HEK293 (cell line): ENCODE data around the gene ELL3.

Source experiments
- EGR2 ChIP-seq: fragments of 450-650 bp; formaldehyde crosslinking; IDR thresholded peaks from 2 replicates; pipeline ENCODE4 v1.5.1; 2016; ENCODE audit warnings: low read depth, missing biosample characterization, missing genetic modification characterization
- HOXD13 ChIP-seq: sonication (generic); formaldehyde crosslinking; IDR thresholded peaks from 2 replicates; pipeline ENCODE4 v1.8.0; 2022; ENCODE audit warnings: missing genetic modification reagents, borderline replicate concordance
- KLF9 ChIP-seq: fragments of 450-650 bp; formaldehyde crosslinking; IDR thresholded peaks from 2 replicates; pipeline ENCODE4 v1.5.1; 2016; ENCODE audit warnings: missing biosample characterization, missing genetic modification characterization, low read depth
- ZEB2 ChIP-seq: fragments of 450-650 bp; formaldehyde crosslinking; IDR thresholded peaks from 2 replicates; pipeline ENCODE4 v1.5.1; 2016; ENCODE audit warnings: missing biosample characterization, missing genetic modification characterization
- ZNF146 ChIP-seq: fragments of 450-650 bp; formaldehyde crosslinking; IDR thresholded peaks from 2 replicates; pipeline ENCODE4 v1.5.1; 2016; ENCODE audit warnings: missing biosample characterization, missing genetic modification characterization
- ZNF335 ChIP-seq: fragments of 450-650 bp; formaldehyde crosslinking; conservative IDR thresholded peaks from 2 replicates; pipeline ENCODE4 v1.5.1; 2016; ENCODE audit warnings: missing biosample characterization, missing genetic modification characterization
- ZNF510 ChIP-seq: fragments of 450-650 bp; formaldehyde crosslinking; IDR thresholded peaks from 2 replicates; pipeline ENCODE4 v1.5.1; 2018; ENCODE audit warnings: mild to moderate bottlenecking, missing genetic modification characterization, missing biosample characterization; ENCODE audit not compliant: insufficient replicate concordance
- ZNF548 ChIP-seq: fragments of 450-650 bp; formaldehyde crosslinking; IDR thresholded peaks from 2 replicates; pipeline ENCODE4 v1.5.1; 2016; ENCODE audit warnings: missing biosample characterization, missing genetic modification characterization
- ZNF600 ChIP-seq: fragments of 450-650 bp; formaldehyde crosslinking; IDR thresholded peaks from 2 replicates; pipeline ENCODE4 v1.5.1; 2016; ENCODE audit warnings: missing biosample characterization, missing genetic modification characterization
- ZNF624 ChIP-seq: fragments of 450-650 bp; formaldehyde crosslinking; IDR thresholded peaks from 2 replicates; pipeline ENCODE4 v1.5.1; 2017; ENCODE audit warnings: missing biosample characterization, missing genetic modification characterization
- ZNF629 ChIP-seq: fragments of 450-650 bp; formaldehyde crosslinking; IDR thresholded peaks from 2 replicates; pipeline ENCODE4 v1.5.1; 2017; ENCODE audit warnings: missing biosample characterization, missing genetic modification characterization
- ZNF76 ChIP-seq: fragments of 450-650 bp; formaldehyde crosslinking; IDR thresholded peaks from 2 replicates; pipeline ENCODE4; 2016; ENCODE audit warnings: low read depth, missing biosample characterization, missing genetic modification characterization, borderline replicate concordance
- ZXDB ChIP-seq: fragments of 450-650 bp; formaldehyde crosslinking; IDR thresholded peaks from 2 replicates; pipeline ENCODE4 v1.5.1; 2016; ENCODE audit warnings: missing biosample characterization, missing genetic modification characterization
- TF ChIP-seq, protein P1 (sequence below): fragments of 450-650 bp; formaldehyde crosslinking; IDR thresholded peaks from 2 replicates; pipeline ENCODE4 v1.5.1; 2016; ENCODE audit warnings: missing biosample characterization, missing genetic modification characterization
- TF ChIP-seq, protein P2 (sequence below): fragments of 450-650 bp; formaldehyde crosslinking; IDR thresholded peaks from 2 replicates; pipeline ENCODE4 v1.5.1; 2017; ENCODE audit warnings: missing biosample characterization, mild to moderate bottlenecking, missing genetic modification characterization, moderate library complexity
- TF ChIP-seq, protein P3 (sequence below): fragments of 450-650 bp; formaldehyde crosslinking; IDR thresholded peaks from 2 replicates; pipeline ENCODE4 v1.5.1; 2017; ENCODE audit warnings: missing biosample characterization, missing genetic modification characterization
- TF ChIP-seq, protein P4 (sequence below): fragments of 450-650 bp; formaldehyde crosslinking; conservative IDR thresholded peaks from 2 replicates; pipeline ENCODE4 v1.5.1; 2016; ENCODE audit warnings: low read depth, missing biosample characterization, missing genetic modification characterization
- TF ChIP-seq, protein P5 (sequence below): fragments of 450-650 bp; formaldehyde crosslinking; conservative IDR thresholded peaks from 2 replicates; pipeline ENCODE4 v1.5.1; 2016; ENCODE audit warnings: low read depth, missing biosample characterization, missing genetic modification characterization
- TF ChIP-seq, protein P6 (sequence below): fragments of 450-650 bp; formaldehyde crosslinking; IDR thresholded peaks from 2 replicates; pipeline ENCODE4 v1.5.1; 2016; ENCODE audit warnings: missing biosample characterization, missing genetic modification characterization
- TF ChIP-seq, protein P7 (sequence below): fragments of 450-650 bp; formaldehyde crosslinking; IDR thresholded peaks from 2 replicates; pipeline ENCODE4 v1.5.1; 2016; ENCODE audit warnings: missing biosample characterization, missing genetic modification characterization

Gene ELL3

DNA sequence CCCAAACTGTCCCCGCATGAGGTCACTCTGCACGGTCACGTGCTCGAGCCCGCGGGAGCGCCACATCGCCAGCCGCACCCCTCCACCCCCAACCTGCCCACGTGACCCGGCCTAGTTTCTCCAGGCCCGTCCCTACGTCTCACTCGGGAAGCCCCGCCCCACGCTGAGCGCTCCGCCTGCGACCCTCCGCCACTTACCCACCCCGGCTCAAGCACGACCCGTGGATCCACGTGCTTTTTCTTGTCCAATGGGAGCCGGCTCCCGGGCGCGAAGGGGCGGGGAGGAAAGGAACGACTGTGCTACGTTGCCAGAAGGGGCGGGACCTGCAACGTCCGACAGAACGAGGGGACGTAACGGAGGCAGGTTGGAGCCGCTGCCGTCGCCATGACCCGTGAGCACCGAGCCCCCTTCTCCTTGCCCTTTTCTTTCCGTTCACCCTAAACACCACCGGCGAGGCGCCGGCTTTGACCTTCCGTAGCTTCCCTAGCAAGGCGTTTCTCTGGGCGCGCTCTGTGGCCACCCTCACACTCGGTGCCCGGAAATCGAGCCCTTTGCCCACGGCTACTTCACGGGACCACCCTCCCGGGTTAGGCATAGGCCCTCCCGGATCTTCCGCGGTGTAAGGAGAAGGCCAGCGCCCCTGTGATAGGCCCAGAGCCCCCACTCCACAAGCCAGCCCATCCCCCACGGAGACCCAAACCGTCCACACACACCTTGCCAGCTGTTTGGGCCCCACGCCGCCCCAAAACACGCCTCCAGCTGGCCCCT lies 15.4 kb upstream of the ELL3 start, which contains the start of gene SERF2 (continued):
- TF ChIP-seq, protein P1, sequence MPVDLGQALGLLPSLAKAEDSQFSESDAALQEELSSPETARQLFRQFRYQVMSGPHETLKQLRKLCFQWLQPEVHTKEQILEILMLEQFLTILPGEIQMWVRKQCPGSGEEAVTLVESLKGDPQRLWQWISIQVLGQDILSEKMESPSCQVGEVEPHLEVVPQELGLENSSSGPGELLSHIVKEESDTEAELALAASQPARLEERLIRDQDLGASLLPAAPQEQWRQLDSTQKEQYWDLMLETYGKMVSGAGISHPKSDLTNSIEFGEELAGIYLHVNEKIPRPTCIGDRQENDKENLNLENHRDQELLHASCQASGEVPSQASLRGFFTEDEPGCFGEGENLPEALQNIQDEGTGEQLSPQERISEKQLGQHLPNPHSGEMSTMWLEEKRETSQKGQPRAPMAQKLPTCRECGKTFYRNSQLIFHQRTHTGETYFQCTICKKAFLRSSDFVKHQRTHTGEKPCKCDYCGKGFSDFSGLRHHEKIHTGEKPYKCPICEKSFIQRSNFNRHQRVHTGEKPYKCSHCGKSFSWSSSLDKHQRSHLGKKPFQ (tag by site-specific recombination): no peak
- TF ChIP-seq, protein P2, sequence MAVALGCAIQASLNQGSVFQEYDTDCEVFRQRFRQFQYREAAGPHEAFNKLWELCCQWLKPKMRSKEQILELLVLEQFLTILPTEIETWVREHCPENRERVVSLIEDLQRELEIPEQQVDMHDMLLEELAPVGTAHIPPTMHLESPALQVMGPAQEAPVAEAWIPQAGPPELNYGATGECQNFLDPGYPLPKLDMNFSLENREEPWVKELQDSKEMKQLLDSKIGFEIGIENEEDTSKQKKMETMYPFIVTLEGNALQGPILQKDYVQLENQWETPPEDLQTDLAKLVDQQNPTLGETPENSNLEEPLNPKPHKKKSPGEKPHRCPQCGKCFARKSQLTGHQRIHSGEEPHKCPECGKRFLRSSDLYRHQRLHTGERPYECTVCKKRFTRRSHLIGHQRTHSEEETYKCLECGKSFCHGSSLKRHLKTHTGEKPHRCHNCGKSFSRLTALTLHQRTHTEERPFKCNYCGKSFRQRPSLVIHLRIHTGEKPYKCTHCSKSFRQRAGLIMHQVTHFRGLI (tag by site-specific recombination): no peak
- TF ChIP-seq ZNF146 (no peak), ZNF624 (tag by site-specific recombination) (no peak), ZNF600 (peak; percentile 75), ZXDB (tag by site-specific recombination) (peak; percentile 72), ZNF629 (tag by site-specific recombination) (peak; percentile 84), EGR2 (tag by site-specific recombination) (peak; percentile 66), ZEB2 (peak; percentile 64), KLF9 (tag by site-specific recombination) (peak; percentile 66), ZNF510 (tag by site-specific recombination) (no peak), ZNF548 (tag by site-specific recombination) (no peak), ZNF76 (no peak; the same call in 1 of the 2 replicates), HOXD13 (no peak), ZNF335 (tag by site-specific recombination) (peak; percentile 89)
- TF ChIP-seq, protein P3, sequence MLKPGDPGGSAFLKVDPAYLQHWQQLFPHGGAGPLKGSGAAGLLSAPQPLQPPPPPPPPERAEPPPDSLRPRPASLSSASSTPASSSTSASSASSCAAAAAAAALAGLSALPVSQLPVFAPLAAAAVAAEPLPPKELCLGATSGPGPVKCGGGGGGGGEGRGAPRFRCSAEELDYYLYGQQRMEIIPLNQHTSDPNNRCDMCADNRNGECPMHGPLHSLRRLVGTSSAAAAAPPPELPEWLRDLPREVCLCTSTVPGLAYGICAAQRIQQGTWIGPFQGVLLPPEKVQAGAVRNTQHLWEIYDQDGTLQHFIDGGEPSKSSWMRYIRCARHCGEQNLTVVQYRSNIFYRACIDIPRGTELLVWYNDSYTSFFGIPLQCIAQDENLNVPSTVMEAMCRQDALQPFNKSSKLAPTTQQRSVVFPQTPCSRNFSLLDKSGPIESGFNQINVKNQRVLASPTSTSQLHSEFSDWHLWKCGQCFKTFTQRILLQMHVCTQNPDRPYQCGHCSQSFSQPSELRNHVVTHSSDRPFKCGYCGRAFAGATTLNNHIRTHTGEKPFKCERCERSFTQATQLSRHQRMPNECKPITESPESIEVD (tag by site-specific recombination): no peak
- TF ChIP-seq, protein P4, sequence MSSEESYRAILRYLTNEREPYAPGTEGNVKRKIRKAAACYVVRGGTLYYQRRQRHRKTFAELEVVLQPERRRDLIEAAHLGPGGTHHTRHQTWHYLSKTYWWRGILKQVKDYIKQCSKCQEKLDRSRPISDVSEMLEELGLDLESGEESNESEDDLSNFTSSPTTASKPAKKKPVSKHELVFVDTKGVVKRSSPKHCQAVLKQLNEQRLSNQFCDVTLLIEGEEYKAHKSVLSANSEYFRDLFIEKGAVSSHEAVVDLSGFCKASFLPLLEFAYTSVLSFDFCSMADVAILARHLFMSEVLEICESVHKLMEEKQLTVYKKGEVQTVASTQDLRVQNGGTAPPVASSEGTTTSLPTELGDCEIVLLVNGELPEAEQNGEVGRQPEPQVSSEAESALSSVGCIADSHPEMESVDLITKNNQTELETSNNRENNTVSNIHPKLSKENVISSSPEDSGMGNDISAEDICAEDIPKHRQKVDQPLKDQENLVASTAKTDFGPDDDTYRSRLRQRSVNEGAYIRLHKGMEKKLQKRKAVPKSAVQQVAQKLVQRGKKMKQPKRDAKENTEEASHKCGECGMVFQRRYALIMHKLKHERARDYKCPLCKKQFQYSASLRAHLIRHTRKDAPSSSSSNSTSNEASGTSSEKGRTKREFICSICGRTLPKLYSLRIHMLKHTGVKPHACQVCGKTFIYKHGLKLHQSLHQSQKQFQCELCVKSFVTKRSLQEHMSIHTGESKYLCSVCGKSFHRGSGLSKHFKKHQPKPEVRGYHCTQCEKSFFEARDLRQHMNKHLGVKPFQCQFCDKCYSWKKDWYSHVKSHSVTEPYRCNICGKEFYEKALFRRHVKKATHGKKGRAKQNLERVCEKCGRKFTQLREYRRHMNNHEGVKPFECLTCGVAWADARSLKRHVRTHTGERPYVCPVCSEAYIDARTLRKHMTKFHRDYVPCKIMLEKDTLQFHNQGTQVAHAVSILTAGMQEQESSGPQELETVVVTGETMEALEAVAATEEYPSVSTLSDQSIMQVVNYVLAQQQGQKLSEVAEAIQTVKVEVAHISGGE (tag by site-specific recombination): 0 out of 2 replicates have a peak, but pooled peaks have one; percentile 9
- TF ChIP-seq, protein P5, sequence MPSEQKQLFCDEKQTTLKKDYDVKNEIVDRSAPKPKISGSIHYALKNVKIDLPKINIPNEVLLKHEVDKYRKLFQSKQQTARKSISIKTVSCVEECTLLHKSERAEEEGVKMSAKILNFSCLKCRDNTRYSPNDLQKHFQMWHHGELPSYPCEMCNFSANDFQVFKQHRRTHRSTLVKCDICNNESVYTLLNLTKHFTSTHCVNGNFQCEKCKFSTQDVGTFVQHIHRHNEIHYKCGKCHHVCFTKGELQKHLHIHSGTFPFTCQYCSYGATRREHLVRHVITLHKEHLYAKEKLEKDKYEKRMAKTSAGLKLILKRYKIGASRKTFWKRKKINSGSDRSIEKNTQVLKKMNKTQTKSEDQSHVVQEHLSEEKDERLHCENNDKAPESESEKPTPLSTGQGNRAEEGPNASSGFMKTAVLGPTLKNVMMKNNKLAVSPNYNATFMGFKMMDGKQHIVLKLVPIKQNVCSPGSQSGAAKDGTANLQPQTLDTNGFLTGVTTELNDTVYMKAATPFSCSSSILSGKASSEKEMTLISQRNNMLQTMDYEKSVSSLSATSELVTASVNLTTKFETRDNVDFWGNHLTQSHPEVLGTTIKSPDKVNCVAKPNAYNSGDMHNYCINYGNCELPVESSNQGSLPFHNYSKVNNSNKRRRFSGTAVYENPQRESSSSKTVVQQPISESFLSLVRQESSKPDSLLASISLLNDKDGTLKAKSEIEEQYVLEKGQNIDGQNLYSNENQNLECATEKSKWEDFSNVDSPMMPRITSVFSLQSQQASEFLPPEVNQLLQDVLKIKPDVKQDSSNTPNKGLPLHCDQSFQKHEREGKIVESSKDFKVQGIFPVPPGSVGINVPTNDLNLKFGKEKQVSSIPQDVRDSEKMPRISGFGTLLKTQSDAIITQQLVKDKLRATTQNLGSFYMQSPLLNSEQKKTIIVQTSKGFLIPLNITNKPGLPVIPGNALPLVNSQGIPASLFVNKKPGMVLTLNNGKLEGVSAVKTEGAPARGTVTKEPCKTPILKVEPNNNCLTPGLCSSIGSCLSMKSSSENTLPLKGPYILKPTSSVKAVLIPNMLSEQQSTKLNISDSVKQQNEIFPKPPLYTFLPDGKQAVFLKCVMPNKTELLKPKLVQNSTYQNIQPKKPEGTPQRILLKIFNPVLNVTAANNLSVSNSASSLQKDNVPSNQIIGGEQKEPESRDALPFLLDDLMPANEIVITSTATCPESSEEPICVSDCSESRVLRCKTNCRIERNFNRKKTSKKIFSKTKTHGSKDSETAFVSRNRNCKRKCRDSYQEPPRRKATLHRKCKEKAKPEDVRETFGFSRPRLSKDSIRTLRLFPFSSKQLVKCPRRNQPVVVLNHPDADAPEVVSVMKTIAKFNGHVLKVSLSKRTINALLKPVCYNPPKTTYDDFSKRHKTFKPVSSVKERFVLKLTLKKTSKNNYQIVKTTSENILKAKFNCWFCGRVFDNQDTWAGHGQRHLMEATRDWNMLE (tag by site-specific recombination): no peak
- TF ChIP-seq, protein P6, sequence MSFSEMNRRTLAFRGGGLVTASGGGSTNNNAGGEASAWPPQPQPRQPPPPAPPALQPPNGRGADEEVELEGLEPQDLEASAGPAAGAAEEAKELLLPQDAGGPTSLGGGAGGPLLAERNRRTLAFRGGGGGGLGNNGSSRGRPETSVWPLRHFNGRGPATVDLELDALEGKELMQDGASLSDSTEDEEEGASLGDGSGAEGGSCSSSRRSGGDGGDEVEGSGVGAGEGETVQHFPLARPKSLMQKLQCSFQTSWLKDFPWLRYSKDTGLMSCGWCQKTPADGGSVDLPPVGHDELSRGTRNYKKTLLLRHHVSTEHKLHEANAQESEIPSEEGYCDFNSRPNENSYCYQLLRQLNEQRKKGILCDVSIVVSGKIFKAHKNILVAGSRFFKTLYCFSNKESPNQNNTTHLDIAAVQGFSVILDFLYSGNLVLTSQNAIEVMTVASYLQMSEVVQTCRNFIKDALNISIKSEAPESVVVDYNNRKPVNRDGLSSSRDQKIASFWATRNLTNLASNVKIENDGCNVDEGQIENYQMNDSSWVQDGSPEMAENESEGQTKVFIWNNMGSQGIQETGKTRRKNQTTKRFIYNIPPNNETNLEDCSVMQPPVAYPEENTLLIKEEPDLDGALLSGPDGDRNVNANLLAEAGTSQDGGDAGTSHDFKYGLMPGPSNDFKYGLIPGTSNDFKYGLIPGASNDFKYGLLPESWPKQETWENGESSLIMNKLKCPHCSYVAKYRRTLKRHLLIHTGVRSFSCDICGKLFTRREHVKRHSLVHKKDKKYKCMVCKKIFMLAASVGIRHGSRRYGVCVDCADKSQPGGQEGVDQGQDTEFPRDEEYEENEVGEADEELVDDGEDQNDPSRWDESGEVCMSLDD (tag by site-specific recombination): peak; percentile 92; the same call in 1 of the 2 replicates
- TF ChIP-seq, protein P7, sequence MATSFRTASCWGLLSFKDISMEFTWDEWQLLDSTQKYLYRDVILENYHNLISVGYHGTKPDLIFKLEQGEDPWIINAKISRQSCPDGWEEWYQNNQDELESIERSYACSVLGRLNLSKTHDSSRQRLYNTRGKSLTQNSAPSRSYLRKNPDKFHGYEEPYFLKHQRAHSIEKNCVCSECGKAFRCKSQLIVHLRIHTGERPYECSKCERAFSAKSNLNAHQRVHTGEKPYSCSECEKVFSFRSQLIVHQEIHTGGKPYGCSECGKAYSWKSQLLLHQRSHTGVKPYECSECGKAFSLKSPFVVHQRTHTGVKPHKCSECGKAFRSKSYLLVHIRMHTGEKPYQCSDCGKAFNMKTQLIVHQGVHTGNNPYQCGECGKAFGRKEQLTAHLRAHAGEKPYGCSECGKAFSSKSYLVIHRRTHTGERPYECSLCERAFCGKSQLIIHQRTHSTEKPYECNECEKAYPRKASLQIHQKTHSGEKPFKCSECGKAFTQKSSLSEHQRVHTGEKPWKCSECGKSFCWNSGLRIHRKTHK (tag by site-specific recombination): no peak
